ENCODE measurements around the gene RNF223.

Gene RNF223

DNA sequence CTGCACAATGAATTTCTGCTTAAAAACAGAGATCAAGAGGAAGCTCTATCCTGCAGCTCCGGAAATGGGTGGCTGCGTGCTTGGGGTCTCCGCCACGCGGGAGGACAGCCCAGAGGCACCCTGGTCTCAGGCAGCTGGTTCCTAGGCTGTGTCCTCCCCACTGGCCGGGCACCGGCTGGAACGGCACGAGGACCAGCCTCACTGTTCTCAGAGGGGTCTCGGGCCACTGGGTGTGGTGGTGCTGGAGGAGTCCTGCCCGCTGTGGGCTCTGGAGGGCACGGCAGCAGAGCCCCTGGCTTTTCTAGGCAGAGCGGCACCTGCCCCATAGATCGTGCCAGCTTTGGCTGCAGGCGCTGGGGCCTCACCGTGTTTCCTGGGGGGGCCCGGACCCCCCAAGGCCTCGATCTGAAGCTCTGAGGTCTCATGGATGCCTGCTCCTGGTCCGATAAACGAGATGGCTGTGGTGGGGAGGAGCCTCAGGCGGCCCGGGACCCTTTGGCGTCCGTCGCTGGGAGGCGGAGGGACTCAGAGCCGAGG lies 8.2 kb upstream of the RNF223 start:
- no peaks in the 10 kb centered on the region for H3K79me2 ChIP-seq (ENCODE audit: insufficient read depth, low read depth)
- H3K27me3 ChIP-seq (ENCODE audit: insufficient read depth, low read depth): no peaks in the 10 kb centered on the region
- peaks cover 12% of the 10 kb centered on the region for H3K4me1 ChIP-seq (ENCODE audit: low read depth, poor library complexity, severe bottlenecking)
- no peaks in the 10 kb centered on the region for H3K36me3 ChIP-seq (ENCODE audit: insufficient read depth)
- H3K4me2 ChIP-seq: no peak overlapping the region
- TF ChIP-seq, protein P1, sequence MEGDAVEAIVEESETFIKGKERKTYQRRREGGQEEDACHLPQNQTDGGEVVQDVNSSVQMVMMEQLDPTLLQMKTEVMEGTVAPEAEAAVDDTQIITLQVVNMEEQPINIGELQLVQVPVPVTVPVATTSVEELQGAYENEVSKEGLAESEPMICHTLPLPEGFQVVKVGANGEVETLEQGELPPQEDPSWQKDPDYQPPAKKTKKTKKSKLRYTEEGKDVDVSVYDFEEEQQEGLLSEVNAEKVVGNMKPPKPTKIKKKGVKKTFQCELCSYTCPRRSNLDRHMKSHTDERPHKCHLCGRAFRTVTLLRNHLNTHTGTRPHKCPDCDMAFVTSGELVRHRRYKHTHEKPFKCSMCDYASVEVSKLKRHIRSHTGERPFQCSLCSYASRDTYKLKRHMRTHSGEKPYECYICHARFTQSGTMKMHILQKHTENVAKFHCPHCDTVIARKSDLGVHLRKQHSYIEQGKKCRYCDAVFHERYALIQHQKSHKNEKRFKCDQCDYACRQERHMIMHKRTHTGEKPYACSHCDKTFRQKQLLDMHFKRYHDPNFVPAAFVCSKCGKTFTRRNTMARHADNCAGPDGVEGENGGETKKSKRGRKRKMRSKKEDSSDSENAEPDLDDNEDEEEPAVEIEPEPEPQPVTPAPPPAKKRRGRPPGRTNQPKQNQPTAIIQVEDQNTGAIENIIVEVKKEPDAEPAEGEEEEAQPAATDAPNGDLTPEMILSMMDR (conservative IDR thresholded peaks at IDR 0.05; ENCODE audit: low read depth, low read length): no peak
- no peak overlapping the region for H3K4me3 ChIP-seq (IDR thresholded peaks at IDR 0.05; ENCODE audit: insufficient read depth, low read depth, low read length)
- no peak overlapping the region for H3K27ac ChIP-seq
- H4K20me1 ChIP-seq (ENCODE audit: insufficient read depth): no peaks in the 10 kb centered on the region
- H3K9ac ChIP-seq: no peak overlapping the region
- no peak overlapping the region for H2AFZ ChIP-seq (ENCODE audit: low read depth)

DNA sequence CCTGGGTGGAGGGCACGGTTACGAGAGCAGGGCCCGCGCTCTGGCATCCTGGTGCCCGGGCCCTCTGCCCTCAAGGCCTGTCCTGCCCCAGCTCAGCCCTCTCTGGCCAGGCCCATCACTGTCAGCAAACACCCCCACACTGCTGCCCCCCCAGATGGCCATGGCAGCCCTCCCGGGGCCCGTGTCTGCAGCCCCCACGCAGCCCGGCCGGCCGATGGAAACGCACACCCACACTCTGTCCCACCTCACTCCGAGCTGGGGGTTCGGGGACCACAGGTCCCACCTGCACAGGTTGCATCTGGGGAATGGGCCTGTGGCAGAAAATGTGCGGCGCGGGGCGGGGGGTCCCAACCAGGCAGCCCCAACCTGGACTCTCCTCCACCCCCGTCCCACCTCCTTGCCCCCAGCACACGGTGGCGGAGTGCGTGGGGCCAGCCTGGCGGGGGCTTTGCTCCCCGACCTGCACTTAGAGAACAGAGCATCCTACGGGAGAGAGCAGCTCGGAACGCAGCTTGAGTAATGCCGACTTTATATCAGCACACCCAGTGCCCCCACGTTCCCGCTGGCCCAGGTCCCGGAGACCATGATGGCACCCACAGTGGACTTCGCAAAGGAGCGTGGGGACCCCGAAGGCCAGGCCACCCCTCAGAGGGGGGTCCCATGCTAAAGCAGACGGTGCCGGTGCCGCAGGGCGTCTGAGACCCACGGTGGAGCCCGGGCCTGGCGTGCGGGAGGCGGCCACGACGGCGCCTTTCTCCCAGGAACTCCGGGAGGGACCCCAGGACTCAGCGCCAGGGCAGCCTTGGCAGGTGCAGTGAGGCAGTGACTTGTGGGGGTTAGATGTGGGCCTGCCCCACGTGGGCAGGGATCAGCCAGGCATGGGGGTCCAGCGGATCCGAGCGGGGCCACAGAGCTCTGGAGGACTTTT lies 7.5 kb upstream of the RNF223 start:
- H3K27ac ChIP-seq: no peak overlapping the region
- H3K36me3 ChIP-seq (ENCODE audit: insufficient read depth): no peaks in the 10 kb centered on the region
- H3K79me2 ChIP-seq (ENCODE audit: insufficient read depth, low read depth): no peaks in the 10 kb centered on the region
- H3K4me3 ChIP-seq (IDR thresholded peaks at IDR 0.05; ENCODE audit: insufficient read depth, low read depth, low read length): no peak overlapping the region
- H3K4me2 ChIP-seq: no peak overlapping the region
- no peaks in the 10 kb centered on the region for H3K27me3 ChIP-seq (ENCODE audit: insufficient read depth, low read depth)
- TF ChIP-seq, protein P1 (conservative IDR thresholded peaks at IDR 0.05; ENCODE audit: low read depth, low read length): no peak
- peaks cover 12% of the 10 kb centered on the region for H3K4me1 ChIP-seq (ENCODE audit: low read depth, poor library complexity, severe bottlenecking)
- no peak overlapping the region for H2AFZ ChIP-seq (ENCODE audit: low read depth)
- H3K9ac ChIP-seq: no peak overlapping the region
- no peaks in the 10 kb centered on the region for H4K20me1 ChIP-seq (ENCODE audit: insufficient read depth)

DNA sequence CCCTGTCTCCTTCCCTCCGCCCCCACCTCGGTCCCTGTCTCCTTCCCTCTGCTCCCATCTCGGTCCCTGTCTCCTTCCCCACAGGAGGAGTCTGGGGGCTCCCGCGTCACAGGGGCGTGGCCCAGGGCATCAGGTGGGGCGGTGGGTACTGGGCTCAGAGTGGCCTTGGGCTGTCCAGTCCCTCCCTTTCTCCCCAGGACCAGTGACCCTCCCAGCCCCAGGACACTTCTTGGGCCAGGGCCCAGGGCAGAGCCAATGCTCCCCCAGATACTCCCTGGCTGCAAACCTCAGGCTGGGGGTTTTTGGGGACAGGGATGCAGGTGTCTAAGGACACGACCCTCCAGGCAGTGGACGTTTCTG lies 6.8 kb upstream of the RNF223 start:
- Histone ChIP-seq H3K4me3 (IDR thresholded peaks at IDR 0.05; ENCODE audit: insufficient read depth, low read depth, low read length) (no peak overlapping the region), H3K27ac (no peak overlapping the region), H4K20me1 (ENCODE audit: insufficient read depth) (no peaks in the 10 kb centered on the region), H3K4me1 (ENCODE audit: low read depth, poor library complexity, severe bottlenecking) (peaks cover 12% of the 10 kb centered on the region), H3K4me2 (no peak overlapping the region), H3K27me3 (ENCODE audit: insufficient read depth, low read depth) (no peaks in the 10 kb centered on the region), H3K36me3 (ENCODE audit: insufficient read depth) (no peaks in the 10 kb centered on the region), H2AFZ (ENCODE audit: low read depth) (no peak overlapping the region), H3K9ac (no peak overlapping the region), H3K79me2 (ENCODE audit: insufficient read depth, low read depth) (no peaks in the 10 kb centered on the region)
- TF ChIP-seq, protein P1 (conservative IDR thresholded peaks at IDR 0.05; ENCODE audit: low read depth, low read length): no peak

DNA sequence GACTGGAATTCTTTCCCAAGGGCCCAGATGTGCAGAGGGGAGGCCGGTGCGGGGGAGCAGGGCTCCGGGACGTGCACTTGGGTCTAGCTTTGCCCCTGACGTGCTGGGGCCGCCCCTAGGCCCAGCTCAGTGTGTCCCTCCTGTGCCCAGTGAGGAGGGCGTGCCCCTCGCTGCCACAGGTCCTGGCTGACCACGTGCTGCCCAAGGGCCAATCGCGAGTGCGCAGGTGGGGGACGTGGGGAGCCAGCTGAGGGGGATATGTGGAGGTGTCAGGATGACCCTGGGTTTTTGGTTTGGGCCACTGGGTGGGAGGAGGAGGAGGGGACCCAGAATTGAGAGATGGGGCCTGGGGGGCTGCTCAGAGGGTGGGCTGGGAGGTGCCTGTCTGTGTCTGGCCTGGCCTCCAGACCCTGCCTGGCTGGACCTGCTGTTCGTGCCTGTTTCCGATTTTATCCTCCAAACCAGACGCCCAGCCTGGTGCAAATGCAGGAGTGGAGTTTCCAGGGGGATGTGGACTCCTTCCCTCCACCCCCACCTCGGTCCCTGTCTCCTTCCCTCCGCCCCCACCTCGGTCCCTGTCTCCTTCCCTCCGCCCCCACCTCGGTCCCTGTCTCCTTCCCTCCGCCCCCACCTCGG lies 6.1 kb upstream of the RNF223 start:
- Histone ChIP-seq H3K36me3 (ENCODE audit: insufficient read depth) (no peaks in the 10 kb centered on the region), H3K27me3 (ENCODE audit: insufficient read depth, low read depth) (peaks cover 3% of the 10 kb centered on the region), H3K79me2 (ENCODE audit: insufficient read depth, low read depth) (no peaks in the 10 kb centered on the region), H2AFZ (ENCODE audit: low read depth) (peak overlapping the region; percentile 42; the same call in 1 of the 2 replicates), H3K4me2 (peak overlapping the region; percentile 96), H3K9ac (no peak overlapping the region; the same call in 1 of the 2 replicates), H4K20me1 (ENCODE audit: insufficient read depth) (no peaks in the 10 kb centered on the region), H3K4me3 (IDR thresholded peaks at IDR 0.05; ENCODE audit: insufficient read depth, low read depth, low read length) (no peak overlapping the region), H3K27ac (no peak overlapping the region), H3K4me1 (ENCODE audit: low read depth, poor library complexity, severe bottlenecking) (peaks cover 12% of the 10 kb centered on the region)
- TF ChIP-seq, protein P1 (conservative IDR thresholded peaks at IDR 0.05; ENCODE audit: low read depth, low read length): no peak
